Right lobe of liver (tissue), 4 donors: ENCODE measurements around the gene ATP13A1.

Experiments used
- CTCF ChIP-seq, 4 donors: fragments of 200-600 bp in 3 of 4; fragments of 450-650 bp in 1 of 4; IDR thresholded peaks; one replicate each; pipeline versions ENCODE4 v1.5.1 to v1.8.0; 2016 to 2022; ENCODE audit warnings: antibody characterized with exemption in 4 of 4, mild to moderate bottlenecking in 2 of 4
- POLR2A ChIP-seq: fragments of 450-650 bp; IDR thresholded peaks from one replicate; pipeline ENCODE4 v1.6.1; 2017; ENCODE audit warnings: antibody characterized with exemption, mild to moderate bottlenecking
- donor health status: DM: no; HTN: no; CAD: no.
- donor health status: DM: no; HTN: no; CAD: no.
- donor health status: DM: no; HTN: yes; CAD: no.

DNA sequence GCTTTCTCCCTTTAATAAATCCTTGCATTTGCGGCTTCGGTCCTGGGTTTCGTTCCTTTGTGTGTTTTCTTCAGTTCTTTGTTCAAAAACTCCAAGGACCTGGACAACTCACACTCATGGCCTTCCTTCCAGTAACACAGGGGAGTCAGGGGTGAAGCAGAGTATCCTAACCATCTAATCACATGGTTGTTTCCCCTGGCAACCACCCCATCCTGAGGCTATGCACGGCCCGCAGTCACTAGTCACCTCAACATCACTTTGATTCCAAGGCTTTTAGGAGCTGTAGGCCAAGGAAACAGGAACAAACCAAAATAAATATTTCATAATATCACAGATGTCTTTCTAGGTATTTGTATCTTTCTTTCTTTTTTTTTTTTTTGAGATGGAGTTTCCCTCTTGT, 34.1 kb upstream of the ATP13A1 start:
- TF ChIP-seq CTCF (IDR thresholded peaks at IDR 0.05) = no peak
- TF ChIP-seq POLR2A = no peak
